Hematopoietic multipotent progenitor cell (in vitro differentiated cells): ENCODE results near the gene MAML2. TPM values are rescaled to one million over a fixed set of nuclear protein-coding genes. Genes with fewer than 3 reads are reported as not detected.

ENCODE experiments used
- DNase-seq, 3 donors: peaks; one replicate each; pipeline ENCODE4 v3.0.0-alpha.2; 2011 to 2015; ENCODE audit warnings: low read depth in 2 of 3, low spot score in 2 of 3
- total RNA-seq: library from RNA; depleted of rRNA; stranded (reverse); fragments of >200 nt; gene quantifications from one replicate; pipeline ENCODE4 v1.2.3, GENCODE V29; 2012

The MAML2 gene
- total RNA-seq, 1 donor: 11.6 TPM

- DNase-seq: no peak
Observed at GRCh38 chr11:96167203-96167758, 175.7 kb downstream of the MAML2 start.

- no peak for DNase-seq
Observed at GRCh38 chr11:96162816-96163499, 180.0 kb downstream of the MAML2 start.

DNA sequence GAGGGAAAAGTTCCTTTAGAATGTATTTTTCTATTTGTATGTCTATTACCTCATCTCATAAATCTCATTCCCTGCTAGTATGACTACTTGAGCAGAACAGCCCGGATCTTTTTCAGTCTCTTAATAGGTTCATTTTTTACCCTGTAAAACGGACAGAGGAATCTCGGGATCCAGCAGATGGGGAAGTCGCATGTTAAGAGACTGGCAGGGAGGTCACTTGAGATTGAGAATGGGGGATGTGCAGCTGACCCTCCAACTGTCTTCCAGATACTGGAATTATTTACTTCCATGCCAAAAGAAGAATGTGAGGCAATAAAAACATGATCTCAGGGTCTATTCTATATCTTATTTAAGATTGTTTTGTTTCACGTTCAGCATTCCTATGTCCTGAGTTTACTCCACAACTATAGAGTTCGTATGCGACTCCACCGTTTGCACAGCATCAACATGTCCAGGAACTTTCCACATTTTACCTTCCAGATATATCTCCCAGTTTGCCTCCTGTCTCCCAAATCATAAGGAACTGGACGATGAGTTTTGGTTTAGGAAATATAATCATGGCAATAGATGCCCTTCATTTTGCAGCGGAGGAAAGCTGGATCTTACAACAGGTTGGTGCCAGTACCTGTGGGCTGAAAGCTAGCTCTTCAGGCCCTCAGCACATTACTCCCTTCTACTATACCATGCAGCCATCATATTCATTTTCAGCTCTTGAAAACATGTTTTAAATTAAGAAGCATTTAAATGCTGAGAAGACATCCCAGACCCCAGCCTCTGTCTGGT, 181.5 kb downstream of the MAML2 start:
- no peak for DNase-seq

DNA sequence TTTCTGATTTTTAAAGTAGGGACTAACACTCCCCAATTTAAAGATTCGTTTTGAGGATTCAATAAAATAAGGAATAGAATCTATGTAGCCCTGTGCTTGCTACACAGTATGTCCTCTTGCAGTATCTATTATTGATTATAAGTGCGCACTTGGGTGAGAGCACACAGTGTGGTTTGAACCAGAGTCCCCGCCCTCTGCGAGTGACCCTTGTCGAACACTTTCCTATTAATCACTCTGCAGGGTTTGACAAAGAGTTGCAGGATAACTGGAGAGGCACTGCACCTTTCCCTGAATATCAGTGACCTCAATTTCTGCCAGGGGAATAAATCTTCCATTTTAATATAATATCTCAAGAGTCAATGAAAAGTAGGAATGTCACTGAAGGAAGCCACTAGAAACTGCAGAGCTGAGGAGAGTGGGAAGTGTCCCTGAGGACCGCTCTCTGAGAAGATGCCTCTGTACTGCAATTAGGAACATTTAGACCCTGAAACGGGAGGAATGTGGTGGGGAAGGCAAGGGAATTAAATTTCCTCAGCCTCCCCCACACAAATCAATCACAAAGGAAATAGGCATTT, 182.2 kb downstream of the MAML2 start:
- no peak for DNase-seq

DNA sequence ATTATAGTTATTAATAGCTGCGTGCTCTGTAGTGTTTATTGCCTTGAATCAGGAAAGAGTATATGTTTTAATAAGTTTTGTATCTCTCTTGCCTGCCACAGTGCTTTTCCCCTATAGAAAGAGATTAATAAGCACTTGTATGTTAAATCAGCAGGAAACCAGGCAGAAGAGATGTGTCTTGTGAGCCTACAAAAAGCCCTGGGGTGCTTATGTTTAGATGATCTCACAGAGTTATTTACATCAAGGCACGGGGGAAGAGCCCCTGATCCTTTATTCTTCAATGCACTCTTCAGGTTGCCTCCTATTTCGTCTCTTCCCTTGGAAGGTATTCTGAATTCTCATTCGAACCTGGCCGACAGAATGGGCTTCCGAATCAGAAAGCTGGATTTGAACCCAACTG, 183.0 kb downstream of the MAML2 start:
- DNase-seq: no peak

- no peak for DNase-seq
Observed at GRCh38 chr11:96158126-96158525, 184.9 kb downstream of the MAML2 start.

GRCh38 chr11:96157517-96157873, 185.5 kb downstream of the MAML2 start:
- no peak for DNase-seq

DNA sequence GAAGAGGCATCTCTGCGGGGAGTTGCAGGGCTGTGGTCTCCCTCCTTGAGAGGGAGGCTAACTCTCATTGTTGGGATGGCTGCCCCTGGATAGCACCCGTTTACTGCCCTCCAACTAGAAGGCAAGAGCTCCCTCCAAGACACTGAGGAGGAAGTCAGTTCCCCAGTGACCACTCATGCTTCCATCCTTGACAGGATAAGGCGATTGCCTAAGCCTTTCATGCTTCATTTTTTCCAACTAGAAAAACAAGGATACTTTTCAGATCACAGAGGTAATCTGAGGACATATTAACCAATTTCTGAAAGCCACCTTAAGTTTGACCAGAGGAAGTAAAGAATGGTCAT, 186.6 kb downstream of the MAML2 start:
- DNase-seq: no peak

GRCh38 chr11:96155627-96156378, 187.2 kb downstream of the MAML2 start:
- DNase-seq: peak in 2 of 3 donors; percentile 15 to 33

DNA sequence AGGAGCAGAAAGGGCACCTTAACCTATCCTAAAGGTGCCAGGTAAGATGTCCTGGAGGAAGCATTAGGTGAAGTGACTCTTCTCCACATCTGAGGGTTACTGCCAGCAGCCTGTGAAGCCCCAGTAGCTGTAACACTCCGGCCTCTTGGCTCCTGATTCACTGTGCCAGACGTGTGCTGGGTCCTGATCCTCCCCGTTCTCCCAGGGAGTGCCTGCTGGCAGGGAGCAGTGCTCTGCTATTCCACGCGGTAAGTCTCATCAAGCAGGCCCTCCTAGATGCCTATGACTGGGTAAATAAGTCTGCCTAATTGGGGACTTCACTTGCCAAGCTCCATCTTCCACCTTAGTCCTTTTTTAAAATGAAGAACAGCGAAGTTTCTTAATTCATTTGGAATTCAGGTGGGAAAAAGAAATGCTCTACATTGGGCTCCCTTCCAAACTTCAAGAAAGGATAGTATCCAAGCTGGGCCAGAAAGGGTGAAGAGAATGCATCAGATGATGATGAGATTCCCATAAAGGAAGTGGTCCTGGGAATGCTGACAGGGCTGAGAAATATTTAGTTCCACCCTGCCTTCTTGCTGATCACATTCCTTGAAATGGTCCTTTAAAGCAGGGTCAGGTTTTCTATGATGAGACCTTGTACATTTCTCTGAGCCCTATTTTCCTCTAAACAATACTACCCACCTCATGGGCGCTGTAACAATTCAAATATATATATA, 188.0 kb downstream of the MAML2 start:
- DNase-seq: no peak

- DNase-seq: no peak
Observed at GRCh38 chr11:96152623-96153022, 190.4 kb downstream of the MAML2 start.

DNA sequence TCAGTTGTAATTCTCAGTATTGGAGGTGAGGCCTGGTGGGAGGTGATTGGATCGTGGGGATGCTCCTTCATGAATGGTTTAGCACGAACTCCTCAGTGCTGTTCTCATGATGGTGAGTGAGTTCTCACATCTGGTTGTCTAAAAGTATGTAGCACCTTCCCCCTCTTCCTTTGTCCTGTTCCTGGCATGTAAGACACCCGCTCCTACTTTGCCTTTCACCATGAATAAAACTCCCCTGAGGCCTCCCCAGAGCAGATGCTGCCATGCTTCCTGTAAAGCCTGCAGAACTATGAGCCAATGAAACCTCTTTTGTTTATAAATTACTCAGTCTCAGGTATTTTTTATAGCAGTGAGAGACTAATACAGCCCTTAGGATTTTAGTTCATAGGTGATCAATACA, 191.5 kb downstream of the MAML2 start:
- DNase-seq: no peak

- no peak for DNase-seq
Observed at GRCh38 chr11:96150609-96151008, 192.4 kb downstream of the MAML2 start.

DNA sequence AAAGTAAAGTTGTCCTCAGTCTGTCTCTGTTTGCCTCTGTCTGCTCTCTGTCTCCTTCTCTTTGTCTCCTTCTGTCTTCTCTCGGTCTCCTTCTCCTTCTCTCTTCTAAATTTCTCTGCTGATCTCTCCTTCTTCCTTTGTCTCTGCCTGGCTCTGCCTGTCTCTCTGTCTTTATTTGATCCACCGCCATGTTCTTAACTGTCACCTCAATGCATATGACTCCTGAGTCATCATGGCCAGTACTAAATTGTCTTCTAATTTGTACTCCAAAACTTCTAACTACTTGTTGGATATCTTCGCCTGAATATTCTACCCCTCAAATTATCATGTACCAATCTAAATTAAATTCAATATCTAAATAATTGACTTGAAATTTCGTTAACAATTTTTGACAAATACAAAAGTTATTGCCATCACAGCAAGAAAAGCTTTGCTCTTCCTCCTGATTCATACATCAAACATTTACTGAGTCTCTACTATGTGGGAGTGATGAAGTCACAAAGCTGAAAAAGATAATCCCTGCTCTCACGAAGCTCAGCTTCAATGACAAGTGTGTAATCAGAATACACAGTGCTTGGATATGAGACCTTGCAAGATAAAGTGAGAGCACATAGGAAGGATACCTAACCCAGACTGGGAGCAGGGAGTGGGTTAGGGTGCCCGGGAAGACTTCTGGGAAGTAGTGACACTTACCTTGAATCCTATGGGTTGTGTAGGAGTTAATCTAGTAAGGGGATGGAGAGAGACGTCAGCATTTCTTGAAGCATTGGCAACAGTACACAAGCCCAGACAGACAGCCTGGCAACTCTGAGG, 193.0 kb downstream of the MAML2 start:
- DNase-seq: no peak

- DNase-seq: no peak
Observed at GRCh38 chr11:96147906-96148486, 195.0 kb downstream of the MAML2 start.

- no peak for DNase-seq
Observed at GRCh38 chr11:96147186-96147585, 195.8 kb downstream of the MAML2 start.

DNA sequence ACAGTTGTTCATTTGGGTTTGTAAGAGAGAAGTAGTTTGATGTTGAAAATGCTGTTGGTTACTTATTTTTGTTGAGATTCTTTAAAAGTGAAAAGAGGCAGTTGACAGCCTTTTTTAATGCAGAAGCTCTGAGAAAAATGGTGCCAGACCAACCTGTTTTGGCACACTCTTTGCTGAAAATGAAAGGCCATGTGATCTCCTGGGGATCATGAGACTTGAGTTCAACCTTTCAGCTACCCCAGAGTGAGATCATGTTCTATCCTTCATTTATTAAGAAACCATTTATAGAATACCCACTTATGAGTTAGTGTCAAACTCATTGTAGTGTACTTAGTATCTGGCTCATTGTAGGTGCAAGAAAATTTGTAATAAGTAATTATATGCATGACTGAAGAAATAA, 196.2 kb downstream of the MAML2 start:
- DNase-seq: no peak

GRCh38 chr11:96145163-96145585, 197.8 kb downstream of the MAML2 start:
- DNase-seq: no peak

GRCh38 chr11:96144553-96144952, 198.4 kb downstream of the MAML2 start:
- DNase-seq: no peak
